IPS-11a (cell line): ENCODE results near the gene POLR3B.

Experiments used
- H3K4me3 ChIP-seq: one replicate; pipeline ENCODE4 v1.5.1; 2013; ENCODE audit warnings: low read depth, low read length, control low read depth

Gene POLR3B

DNA sequence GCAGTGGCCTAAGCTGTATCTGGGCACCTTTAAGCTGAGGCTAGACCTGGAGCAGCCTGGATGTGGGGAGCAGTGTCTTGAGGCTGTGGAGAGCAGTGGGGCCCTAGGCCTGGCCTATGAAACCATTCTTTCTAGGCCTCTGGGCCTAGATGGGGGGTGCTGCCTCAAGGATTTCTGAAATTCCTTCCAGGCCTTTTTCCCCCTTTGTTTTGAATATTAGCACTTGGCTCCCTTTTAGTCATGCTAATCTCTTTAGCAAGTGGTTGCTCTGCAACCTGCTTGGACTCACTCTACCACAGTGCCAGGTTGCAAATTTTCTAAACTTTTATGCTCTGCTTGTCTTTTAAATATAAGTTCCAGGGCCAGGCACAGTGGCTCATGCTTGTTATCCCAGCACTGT lies 183.7 kb downstream of the POLR3B start:
- H3K4me3 ChIP-seq = no peak overlapping the region

GRCh38 chr12:106551410-106551809 lies 193.9 kb downstream of the POLR3B start:
- H3K4me3 ChIP-seq = no peak overlapping the region

- H3K4me3 ChIP-seq = no peak overlapping the region
These were observed 194.7 kb downstream of the POLR3B start for GRCh38 chr12:106552228-106552627.
